HEK293T (cell line): ENCODE data around the gene ABCB1.

Experiments
- CTCF ChIA-PET: fragments of 350-600 bp; formaldehyde crosslinking; extraction: SDS; loops from one replicate; lab custom pipeline; 2021; ENCODE audit warnings: antibody characterized with exemption, inconsistent platforms; lab: Yijun Ruan, JAX
- POLR2A ChIA-PET: fragments of 350-600 bp; formaldehyde crosslinking; extraction: SDS; loops from one replicate; lab custom pipeline; 2020; ENCODE audit warnings: antibody characterized with exemption, inconsistent platforms; lab: Yijun Ruan, JAX
- DNase-seq: peaks from one replicate; pipeline ENCODE4 v3.0.0; 2012; ENCODE audit warnings: mixed read lengths; ENCODE audit errors: extremely low spot score
- ARNT ChIP-seq: fragments of 450-650 bp; IDR thresholded peaks from 2 replicates; pipeline ENCODE4 v1.6.1; 2017; ENCODE audit warnings: mild to moderate bottlenecking
- BHLHE40 ChIP-seq: fragments of 450-650 bp; IDR thresholded peaks from 2 replicates; pipeline ENCODE4 v1.6.1; 2016; ENCODE audit warnings: mild to moderate bottlenecking, moderate library complexity, borderline replicate concordance
- CTBP1 ChIP-seq: fragments of 450-650 bp; IDR thresholded peaks from 2 replicates; pipeline ENCODE4 v1.6.1; 2016; ENCODE audit warnings: borderline replicate concordance
- ELF4 ChIP-seq: fragments of 450-650 bp; IDR thresholded peaks from 2 replicates; pipeline ENCODE4 v1.6.1; 2017; ENCODE audit warnings: antibody characterized with exemption
- FOXA1 ChIP-seq: fragments of 450-650 bp; IDR thresholded peaks from 2 replicates; pipeline ENCODE4 v1.6.1; 2016; ENCODE audit warnings: mild to moderate bottlenecking
- FOXK2 ChIP-seq: fragments of 450-650 bp; IDR thresholded peaks from 2 replicates; pipeline ENCODE4 v1.6.1; 2016; ENCODE audit warnings: mild to moderate bottlenecking
- FOXM1 ChIP-seq: fragments of 450-650 bp; IDR thresholded peaks from 2 replicates; pipeline ENCODE4 v1.6.1; 2017; ENCODE audit warnings: mild to moderate bottlenecking, borderline replicate concordance
- HDGF ChIP-seq: fragments of 450-650 bp; IDR thresholded peaks from 2 replicates; pipeline ENCODE4 v1.6.1; 2017; ENCODE audit warnings: antibody characterized with exemption, borderline replicate concordance
- L3MBTL2 ChIP-seq: fragments of 450-650 bp; conservative IDR thresholded peaks from 2 replicates; pipeline ENCODE4 v1.6.1; 2016; ENCODE audit warnings: mild to moderate bottlenecking
- LEF1 ChIP-seq: fragments of 450-650 bp; IDR thresholded peaks from 2 replicates; pipeline ENCODE4 v1.6.1; 2017; ENCODE audit warnings: mild to moderate bottlenecking, borderline replicate concordance
- NFRKB ChIP-seq: fragments of 450-650 bp; IDR thresholded peaks from 2 replicates; pipeline ENCODE4 v1.6.1; 2016; ENCODE audit warnings: mild to moderate bottlenecking, moderate library complexity
- SP1 ChIP-seq: fragments of 450-650 bp; IDR thresholded peaks from 2 replicates; pipeline ENCODE4 v1.6.1; 2017
- SUZ12 ChIP-seq: fragments of 450-650 bp; IDR thresholded peaks from 2 replicates; pipeline ENCODE4 v1.6.1; 2016; ENCODE audit warnings: mild to moderate bottlenecking
- TARDBP ChIP-seq: fragments of 450-650 bp; IDR thresholded peaks from 2 replicates; pipeline ENCODE4 v1.6.1; 2016
- ZNF384 ChIP-seq: fragments of 450-650 bp; IDR thresholded peaks from 2 replicates; pipeline ENCODE4 v1.6.1; 2016
- TF ChIP-seq, protein P1 (sequence below): fragments of 450-650 bp; IDR thresholded peaks from 2 replicates; pipeline ENCODE4 v1.6.1; 2016

The ABCB1 gene

DNA sequence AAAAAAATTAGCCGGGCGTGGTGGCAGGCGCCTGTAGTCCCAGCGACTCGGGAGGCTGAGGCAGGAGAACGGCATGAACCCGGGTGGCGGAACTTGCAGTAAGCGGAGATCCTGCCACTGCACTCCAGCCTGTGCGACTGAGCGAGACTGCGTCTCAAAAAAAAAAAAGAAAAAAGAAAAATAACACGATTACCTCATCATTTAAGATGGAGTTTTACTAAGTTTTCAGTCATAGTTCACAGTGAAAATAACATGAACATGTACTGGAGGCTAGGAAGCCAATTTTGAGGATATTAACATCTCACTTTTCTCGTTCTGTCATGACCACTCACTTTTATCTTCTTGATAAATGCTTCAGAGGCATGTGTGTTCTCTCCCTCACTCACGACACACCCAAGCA is 24.4 kb upstream of the ABCB1 start:
- POLR2A ChIA-PET: no interaction called here
- CTCF ChIA-PET: interaction anchor here (1.0 kb wide), 1 partner anchor 207 kb away, joined by 4 read pairs; no protein-coding TSS in a partner anchor
- no peak for DNase-seq
- no peak for TF ChIP-seq CTBP1
- TF ChIP-seq TARDBP: no peak
- TF ChIP-seq SP1: no peak
- TF ChIP-seq FOXM1: no peak
- no peak for TF ChIP-seq ELF4
- no peak for TF ChIP-seq ARNT
- TF ChIP-seq HDGF: no peak
- TF ChIP-seq FOXA1: no peak
- no peak for TF ChIP-seq FOXK2
- TF ChIP-seq BHLHE40: no peak
- no peak for TF ChIP-seq ZNF384
- TF ChIP-seq, protein P1, sequence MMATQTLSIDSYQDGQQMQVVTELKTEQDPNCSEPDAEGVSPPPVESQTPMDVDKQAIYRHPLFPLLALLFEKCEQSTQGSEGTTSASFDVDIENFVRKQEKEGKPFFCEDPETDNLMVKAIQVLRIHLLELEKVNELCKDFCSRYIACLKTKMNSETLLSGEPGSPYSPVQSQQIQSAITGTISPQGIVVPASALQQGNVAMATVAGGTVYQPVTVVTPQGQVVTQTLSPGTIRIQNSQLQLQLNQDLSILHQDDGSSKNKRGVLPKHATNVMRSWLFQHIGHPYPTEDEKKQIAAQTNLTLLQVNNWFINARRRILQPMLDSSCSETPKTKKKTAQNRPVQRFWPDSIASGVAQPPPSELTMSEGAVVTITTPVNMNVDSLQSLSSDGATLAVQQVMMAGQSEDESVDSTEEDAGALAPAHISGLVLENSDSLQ: no peak
- TF ChIP-seq SUZ12: no peak
- no peak for TF ChIP-seq LEF1
- no peak for TF ChIP-seq NFRKB
- no peak for TF ChIP-seq L3MBTL2

DNA sequence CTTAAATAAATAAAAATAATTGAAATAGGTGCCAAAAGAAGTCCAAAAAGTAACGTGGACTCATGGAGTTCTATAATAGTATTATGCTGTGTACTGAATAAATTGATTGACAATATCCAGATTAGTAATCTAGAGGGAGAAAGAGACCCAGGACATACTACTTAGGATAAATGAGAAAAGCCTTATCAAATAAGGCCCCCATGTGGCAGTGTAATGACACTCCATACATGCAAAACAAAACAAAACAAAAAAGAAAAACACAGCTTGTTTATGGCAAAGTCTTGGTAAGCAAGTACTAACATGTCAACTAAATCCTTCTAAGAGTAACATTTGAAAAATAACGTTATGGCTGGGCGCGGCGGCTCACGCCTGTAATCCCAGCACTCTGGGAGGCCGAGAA is 23.9 kb upstream of the ABCB1 start:
- POLR2A ChIA-PET: no interaction called here
- TF ChIP-seq FOXK2: no peak
- TF ChIP-seq ELF4: no peak
- TF ChIP-seq BHLHE40: no peak
- no peak for TF ChIP-seq HDGF
- TF ChIP-seq, protein P1: no peak
- CTCF ChIA-PET: interaction anchor here (1.0 kb wide), 1 partner anchor 206 kb away, joined by 4 read pairs; no protein-coding TSS in a partner anchor
- DNase-seq: no peak

GRCh38 chr7:87615197-87615596 is 14.5 kb upstream of the ABCB1 start:
- TF ChIP-seq ELF4 (no peak), SUZ12 (no peak), ARNT (no peak), L3MBTL2 (no peak), FOXK2 (no peak), NFRKB (no peak), CTBP1 (no peak), SP1 (no peak), TARDBP (no peak), HDGF (no peak), BHLHE40 (no peak), FOXM1 (no peak), ZNF384 (no peak)
- TF ChIP-seq, protein P1: no peak
- DNase-seq: no peak
- ChIA-PET CTCF (no interaction called here), POLR2A (no interaction called here)

DNA sequence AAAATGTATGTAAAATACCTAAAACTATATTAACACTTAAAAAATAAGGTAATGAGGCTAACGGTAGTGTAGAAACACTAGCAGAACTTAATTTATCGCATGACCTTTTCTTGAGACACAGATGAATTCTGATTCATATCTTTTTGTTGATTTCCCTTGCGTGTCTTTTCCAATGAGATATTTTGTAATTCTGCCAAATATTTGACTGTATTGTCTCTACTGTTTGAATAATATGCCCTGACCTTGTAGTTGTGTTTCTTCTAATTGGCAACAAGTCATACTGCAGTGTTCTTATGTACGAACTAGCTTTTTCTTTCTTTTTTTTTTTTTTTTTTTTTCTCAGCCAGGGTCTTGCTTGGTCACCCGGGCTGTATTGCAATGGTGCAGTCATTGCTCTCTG is 9.2 kb upstream of the ABCB1 start:
- no peak for TF ChIP-seq FOXA1
- TF ChIP-seq, protein P1: no peak
- no peak for TF ChIP-seq LEF1
- TF ChIP-seq FOXK2: no peak
- TF ChIP-seq FOXM1: no peak
- no peak for TF ChIP-seq L3MBTL2
- no peak for TF ChIP-seq ELF4
- TF ChIP-seq SUZ12: no peak
- TF ChIP-seq SP1: no peak
- no peak for TF ChIP-seq NFRKB
- TF ChIP-seq HDGF: no peak
- no peak for TF ChIP-seq BHLHE40
- no peak for TF ChIP-seq TARDBP
- no peak for TF ChIP-seq ARNT
- TF ChIP-seq ZNF384: no peak
- TF ChIP-seq CTBP1: no peak
- ChIA-PET POLR2A (no interaction called here), CTCF (no interaction called here)
- no peak for DNase-seq

GRCh38 chr7:87608431-87608830 is 7.7 kb upstream of the ABCB1 start:
- no peak for DNase-seq
- no peak for TF ChIP-seq L3MBTL2
- no peak for TF ChIP-seq ZNF384
- TF ChIP-seq SP1: no peak
- TF ChIP-seq LEF1: no peak
- TF ChIP-seq FOXM1: no peak
- TF ChIP-seq BHLHE40: no peak
- no peak for TF ChIP-seq TARDBP
- no peak for TF ChIP-seq SUZ12
- TF ChIP-seq ELF4: no peak
- TF ChIP-seq ARNT: no peak
- no peak for TF ChIP-seq NFRKB
- no peak for TF ChIP-seq HDGF
- TF ChIP-seq, protein P1: no peak
- TF ChIP-seq FOXK2: no peak
- POLR2A ChIA-PET: no interaction called here
- CTCF ChIA-PET: no interaction called here
